SK-N-SH (cell line): ENCODE data around the gene RGS9. TPM values are rescaled to one million over a fixed set of nuclear protein-coding genes. Genes with fewer than 3 reads are reported as not detected.

ENCODE experiments used
- CTCF ChIA-PET: fragments of 300-600, 350-600 bp; formaldehyde crosslinking; extraction: SDS; loops from one replicate; lab custom pipeline; 2021; lab: Yijun Ruan, JAX
- POLR2A ChIA-PET: fragments of 350-600 bp; sonication (Branson Sonifier 250); formaldehyde crosslinking; extraction: SDS; loops from one replicate; lab custom pipeline; 2020; ENCODE audit warnings: antibody characterized with exemption, inconsistent platforms; lab: Yijun Ruan, JAX
- DNase-seq: peaks from one replicate; pipeline ENCODE4 v3.0.0; 2012
- H2AFZ ChIP-seq: fragments of 200-600 bp; sonication (generic); 2 replicates; pipeline ENCODE4 v1.8.1; 2016; ENCODE audit warnings: antibody characterized with exemption, mild to moderate bottlenecking, low read depth
- H3F3A ChIP-seq: fragments of 200-600 bp; sonication (generic); replicated peaks from 2 replicates; pipeline ENCODE3; 2016; ENCODE audit warnings: antibody characterized with exemption, mild to moderate bottlenecking; ENCODE audit not compliant: insufficient read depth
- H3K27ac ChIP-seq, 2 experiments: fragments of 200-500 bp in 1 of 2; fragments of 200-600 bp in 1 of 2; sonication (Bioruptor generic) in 1 of 2; sonication (generic), shearing (Covaris generic) in 1 of 2; 2 replicates each; pipeline versions ENCODE4 v1.5.1 to v1.6.1; 2014 to 2016; ENCODE audit warnings: low read depth in 2 of 2, inconsistent platforms in 1 of 2, low read length in 1 of 2, mild to moderate bottlenecking in 1 of 2, mixed read lengths in 1 of 2
- H3K27me3 ChIP-seq: fragments of 200-600 bp; sonication (generic), shearing (Covaris generic); 2 replicates; pipeline ENCODE4 v1.6.1; 2016; ENCODE audit warnings: mixed run types; ENCODE audit not compliant: insufficient read depth
- H3K36me3 ChIP-seq, 2 experiments: fragments of 200-500 bp in 1 of 2; fragments of 200-600 bp in 1 of 2; sonication (Bioruptor generic) in 1 of 2; sonication (generic) in 1 of 2; replicated peaks in 1 of 2; 2 replicates each; pipeline versions ENCODE3 to v1.5.1; 2014 to 2016; ENCODE audit warnings: low read length in 1 of 2, mild to moderate bottlenecking in 1 of 2; ENCODE audit not compliant: insufficient read depth in 2 of 2, control insufficient read depth in 1 of 2
- H3K4me1 ChIP-seq, 2 experiments: fragments of 200-500 bp in 1 of 2; fragments of 200-600 bp in 1 of 2; sonication (Bioruptor generic) in 1 of 2; sonication (generic), shearing (Covaris generic) in 1 of 2; 2 replicates each; pipeline versions ENCODE4 v1.5.1 to v1.6.1; 2014 to 2016; ENCODE audit warnings: low read depth in 1 of 2, low read length in 1 of 2, mixed run types in 1 of 2; ENCODE audit not compliant: insufficient read depth in 2 of 2, control insufficient read depth in 1 of 2
- H3K4me2 ChIP-seq: fragments of 200-600 bp; sonication (generic), shearing (Covaris generic); 2 replicates; pipeline ENCODE4 v1.6.1; 2017; ENCODE audit warnings: mixed run types
- H3K4me3 ChIP-seq, 2 experiments: fragments of 200-500 bp in 1 of 2; fragments of 200-600 bp in 1 of 2; sonication (Bioruptor generic) in 1 of 2; sonication (generic), shearing (Covaris generic) in 1 of 2; 2 replicates each; pipeline versions ENCODE4 v1.5.1 to v1.8.1; 2014 to 2016; ENCODE audit warnings: low read depth in 2 of 2, inconsistent platforms in 1 of 2, low read length in 1 of 2, mild to moderate bottlenecking in 1 of 2, mixed read lengths in 1 of 2, moderate library complexity in 1 of 2
- H3K79me2 ChIP-seq: fragments of 200-600 bp; sonication (generic); 2 replicates; pipeline ENCODE4 v1.8.1; 2017; ENCODE audit warnings: mild to moderate bottlenecking; ENCODE audit not compliant: insufficient read depth
- H3K9ac ChIP-seq: fragments of 200-600 bp; sonication (generic); 2 replicates; pipeline ENCODE4 v1.6.1; 2017; ENCODE audit warnings: mixed run types
- H3K9me2 ChIP-seq: fragments of 200-600 bp; sonication (generic); 2 replicates; pipeline ENCODE4 v1.6.1; 2017; ENCODE audit warnings: mixed run types
- H3K9me3 ChIP-seq: fragments of 200-600 bp; sonication (generic); 2 replicates; pipeline ENCODE4 v1.6.1; 2017; ENCODE audit warnings: mixed run types, mild to moderate bottlenecking, moderate library complexity
- H4K20me1 ChIP-seq: fragments of 200-600 bp; sonication (generic); 2 replicates; pipeline ENCODE4 v1.6.1; 2017; ENCODE audit warnings: mild to moderate bottlenecking, mixed run types; ENCODE audit not compliant: insufficient read depth
- FOXJ3 ChIP-seq: sonication (generic); formaldehyde crosslinking; IDR thresholded peaks from 2 replicates; pipeline ENCODE4 v1.5.1; 2020; ENCODE audit warnings: mild to moderate bottlenecking, missing genetic modification reagents
- FOXM1 ChIP-seq: IDR thresholded peaks from 2 replicates; pipeline ENCODE4 v1.4.0; 2012; ENCODE audit warnings: low read depth, mild to moderate bottlenecking
- GATA2 ChIP-seq: sonication (generic); formaldehyde crosslinking; IDR thresholded peaks from 2 replicates; pipeline ENCODE4 v1.5.0; 2020; ENCODE audit warnings: mild to moderate bottlenecking, missing genetic modification reagents
- MEF2A ChIP-seq: IDR thresholded peaks from 2 replicates; pipeline ENCODE4 v1.4.0; 2012; ENCODE audit warnings: low read depth, borderline replicate concordance
- NFIC ChIP-seq: IDR thresholded peaks from 2 replicates; pipeline ENCODE4 v1.4.0; 2012; ENCODE audit warnings: borderline replicate concordance
- RCOR1 ChIP-seq: fragments of 150-350 bp; IDR thresholded peaks from 2 replicates; pipeline ENCODE4 v1.6.1; 2017; ENCODE audit warnings: antibody characterized with exemption, low read length
- RFX5 ChIP-seq: IDR thresholded peaks from 2 replicates; pipeline ENCODE4 v1.6.1; 2012; ENCODE audit warnings: mild to moderate bottlenecking, improper control_type of control experiment, low read length
- SMC3 ChIP-seq: IDR thresholded peaks from 2 replicates; pipeline ENCODE4 v1.6.1; 2012; ENCODE audit warnings: low read depth, low read length, improper control_type of control experiment
- TAF1 ChIP-seq: IDR thresholded peaks from 2 replicates; pipeline ENCODE4 v1.6.1; 2012; ENCODE audit warnings: low read depth, mild to moderate bottlenecking, low read length, moderate library complexity, borderline replicate concordance
- WGBS: methylation state at CpG from one replicate; pipeline ENCODE4 v1.1.6; 2017; ENCODE audit warnings: low lambda C conversion rate; 5-methylcytosine and 5-hydroxymethylcytosine counted together
- polyA plus RNA-seq, 3 experiments: library from polyadenylated mRNA; depleted of rRNA; stranded (reverse); fragments of >200 nt; gene quantifications; 2 replicates each; pipeline ENCODE4 v1.2.3, GENCODE V29; 2012
- TF ChIP-seq, protein P1 (sequence below): fragments of 150-350 bp; IDR thresholded peaks from 2 replicates; pipeline ENCODE4 v1.6.1; 2017; ENCODE audit warnings: antibody characterized with exemption, low read length, low read depth, borderline replicate concordance
- TF ChIP-seq, protein P2 (sequence below): IDR thresholded peaks from 2 replicates; pipeline ENCODE4 v1.4.0; 2012; ENCODE audit warnings: low read depth, borderline replicate concordance
- TF ChIP-seq, protein P3 (sequence below): IDR thresholded peaks from 2 replicates; pipeline ENCODE4 v1.6.1; 2012; ENCODE audit warnings: mild to moderate bottlenecking, low read depth, low read length, moderate library complexity
- TF ChIP-seq, protein P4 (sequence below): IDR thresholded peaks from 2 replicates; pipeline ENCODE4; 2012
- TF ChIP-seq, protein P5 (sequence below): fragments of 200-600 bp; sonication (generic); IDR thresholded peaks from 2 replicates; pipeline ENCODE4 v1.6.1; 2017; ENCODE audit warnings: antibody characterized with exemption, mild to moderate bottlenecking, moderate library complexity
- TF ChIP-seq, protein P6 (sequence below): fragments of 150-350 bp; IDR thresholded peaks from 2 replicates; pipeline ENCODE4 v1.6.1; 2016; ENCODE audit warnings: mild to moderate bottlenecking, low read depth, low read length

RGS9 gene
- polyA plus RNA-seq, 1 of the 3 experiments (the other 2 are of a cell fraction): 1.4 TPM

DNA sequence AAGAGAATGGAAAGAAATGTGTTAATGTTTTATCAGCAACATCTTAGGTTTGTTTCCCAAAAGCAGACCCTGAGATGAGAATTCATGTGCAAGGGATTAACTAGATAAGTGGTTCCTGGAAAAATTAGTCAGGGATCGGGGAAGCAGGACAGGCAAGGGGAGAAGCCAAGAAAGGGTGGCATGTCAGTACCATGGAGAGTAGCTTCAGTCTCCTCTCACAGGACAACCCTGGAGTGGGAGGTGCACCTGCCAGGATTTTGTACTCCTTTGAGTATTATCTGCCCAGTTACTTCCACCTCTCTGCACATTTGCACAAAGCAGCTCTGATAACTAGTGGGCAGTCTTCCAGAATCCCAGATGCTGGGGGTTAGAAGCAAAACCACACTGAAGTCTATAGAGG is 117.0 kb downstream of the RGS9 start:
- Histone ChIP-seq H4K20me1 (no peaks in the 10 kb centered on the region), H3K9me2 (no peaks in the 10 kb centered on the region), H3K9ac (no peak overlapping the region), H3K79me2 (no peaks in the 10 kb centered on the region), H3F3A (no peaks in the 10 kb centered on the region), H3K9me3 (no peaks in the 10 kb centered on the region), H3K27ac (no peak overlapping the region), H3K4me2 (no peak overlapping the region), H3K4me1 (no peaks in the 10 kb centered on the region), H3K36me3 (no peaks in the 10 kb centered on the region), H2AFZ (no peak overlapping the region), H3K27me3 (peaks cover 5% of the 10 kb centered on the region; the same call in 1 of the 2 replicates), H3K4me3 (no peak overlapping the region)
- ChIA-PET POLR2A (no interaction called here), CTCF (interaction anchor here (0.7 to 4.8 kb wide), 6 partner anchors 9 to 40 kb away, joined by 3 to 23 read pairs (median 4); no protein-coding TSS in a partner anchor)
- DNase-seq: no peak
- TF ChIP-seq MEF2A (no peak), RFX5 (no peak), SMC3 (no peak), TAF1 (no peak), NFIC (no peak)
- TF ChIP-seq, protein P1, sequence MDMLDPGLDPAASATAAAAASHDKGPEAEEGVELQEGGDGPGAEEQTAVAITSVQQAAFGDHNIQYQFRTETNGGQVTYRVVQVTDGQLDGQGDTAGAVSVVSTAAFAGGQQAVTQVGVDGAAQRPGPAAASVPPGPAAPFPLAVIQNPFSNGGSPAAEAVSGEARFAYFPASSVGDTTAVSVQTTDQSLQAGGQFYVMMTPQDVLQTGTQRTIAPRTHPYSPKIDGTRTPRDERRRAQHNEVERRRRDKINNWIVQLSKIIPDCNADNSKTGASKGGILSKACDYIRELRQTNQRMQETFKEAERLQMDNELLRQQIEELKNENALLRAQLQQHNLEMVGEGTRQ: no peak
- TF ChIP-seq, protein P2, sequence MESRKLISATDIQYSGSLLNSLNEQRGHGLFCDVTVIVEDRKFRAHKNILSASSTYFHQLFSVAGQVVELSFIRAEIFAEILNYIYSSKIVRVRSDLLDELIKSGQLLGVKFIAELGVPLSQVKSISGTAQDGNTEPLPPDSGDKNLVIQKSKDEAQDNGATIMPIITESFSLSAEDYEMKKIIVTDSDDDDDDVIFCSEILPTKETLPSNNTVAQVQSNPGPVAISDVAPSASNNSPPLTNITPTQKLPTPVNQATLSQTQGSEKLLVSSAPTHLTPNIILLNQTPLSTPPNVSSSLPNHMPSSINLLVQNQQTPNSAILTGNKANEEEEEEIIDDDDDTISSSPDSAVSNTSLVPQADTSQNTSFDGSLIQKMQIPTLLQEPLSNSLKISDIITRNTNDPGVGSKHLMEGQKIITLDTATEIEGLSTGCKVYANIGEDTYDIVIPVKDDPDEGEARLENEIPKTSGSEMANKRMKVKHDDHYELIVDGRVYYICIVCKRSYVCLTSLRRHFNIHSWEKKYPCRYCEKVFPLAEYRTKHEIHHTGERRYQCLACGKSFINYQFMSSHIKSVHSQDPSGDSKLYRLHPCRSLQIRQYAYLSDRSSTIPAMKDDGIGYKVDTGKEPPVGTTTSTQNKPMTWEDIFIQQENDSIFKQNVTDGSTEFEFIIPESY: no peak
- TF ChIP-seq, protein P3, sequence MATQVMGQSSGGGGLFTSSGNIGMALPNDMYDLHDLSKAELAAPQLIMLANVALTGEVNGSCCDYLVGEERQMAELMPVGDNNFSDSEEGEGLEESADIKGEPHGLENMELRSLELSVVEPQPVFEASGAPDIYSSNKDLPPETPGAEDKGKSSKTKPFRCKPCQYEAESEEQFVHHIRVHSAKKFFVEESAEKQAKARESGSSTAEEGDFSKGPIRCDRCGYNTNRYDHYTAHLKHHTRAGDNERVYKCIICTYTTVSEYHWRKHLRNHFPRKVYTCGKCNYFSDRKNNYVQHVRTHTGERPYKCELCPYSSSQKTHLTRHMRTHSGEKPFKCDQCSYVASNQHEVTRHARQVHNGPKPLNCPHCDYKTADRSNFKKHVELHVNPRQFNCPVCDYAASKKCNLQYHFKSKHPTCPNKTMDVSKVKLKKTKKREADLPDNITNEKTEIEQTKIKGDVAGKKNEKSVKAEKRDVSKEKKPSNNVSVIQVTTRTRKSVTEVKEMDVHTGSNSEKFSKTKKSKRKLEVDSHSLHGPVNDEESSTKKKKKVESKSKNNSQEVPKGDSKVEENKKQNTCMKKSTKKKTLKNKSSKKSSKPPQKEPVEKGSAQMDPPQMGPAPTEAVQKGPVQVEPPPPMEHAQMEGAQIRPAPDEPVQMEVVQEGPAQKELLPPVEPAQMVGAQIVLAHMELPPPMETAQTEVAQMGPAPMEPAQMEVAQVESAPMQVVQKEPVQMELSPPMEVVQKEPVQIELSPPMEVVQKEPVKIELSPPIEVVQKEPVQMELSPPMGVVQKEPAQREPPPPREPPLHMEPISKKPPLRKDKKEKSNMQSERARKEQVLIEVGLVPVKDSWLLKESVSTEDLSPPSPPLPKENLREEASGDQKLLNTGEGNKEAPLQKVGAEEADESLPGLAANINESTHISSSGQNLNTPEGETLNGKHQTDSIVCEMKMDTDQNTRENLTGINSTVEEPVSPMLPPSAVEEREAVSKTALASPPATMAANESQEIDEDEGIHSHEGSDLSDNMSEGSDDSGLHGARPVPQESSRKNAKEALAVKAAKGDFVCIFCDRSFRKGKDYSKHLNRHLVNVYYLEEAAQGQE: peak; percentile 97
- 76% methylated on average over 1 of the region's 1 CpG for WGBS

DNA sequence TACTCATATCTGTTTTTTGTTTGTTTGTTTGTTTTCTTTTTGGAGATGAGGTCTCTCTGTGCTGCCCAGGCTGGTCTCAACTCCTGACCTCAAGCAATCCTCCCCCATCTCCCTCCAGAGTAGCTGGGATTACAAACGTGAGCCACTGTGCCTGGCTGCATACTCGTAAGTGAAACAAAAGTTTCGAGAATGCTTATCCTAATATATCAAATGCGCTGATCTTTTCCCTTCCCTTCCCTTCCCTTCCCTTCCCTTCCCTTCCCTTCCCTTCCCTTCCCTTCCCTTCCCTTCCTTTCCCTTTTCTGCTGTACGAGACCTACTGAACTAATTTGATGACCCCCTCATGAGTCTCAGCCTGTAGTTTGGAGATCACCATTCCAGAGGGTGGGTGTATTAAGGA is 122.1 kb downstream of the RGS9 start:
- Histone ChIP-seq H3K36me3 (no peaks in the 10 kb centered on the region), H3K4me3 (no peak overlapping the region), H3K79me2 (no peaks in the 10 kb centered on the region), H3K4me1 (peaks cover 0 to 16% of the 10 kb centered on the region in 2 experiments; a peak in 2 of 4 replicates), H4K20me1 (no peaks in the 10 kb centered on the region), H3K9ac (no peak overlapping the region), H2AFZ (no peak overlapping the region), H3K9me2 (no peaks in the 10 kb centered on the region), H3K9me3 (no peaks in the 10 kb centered on the region), H3F3A (peaks cover 10% of the 10 kb centered on the region), H3K4me2 (no peak overlapping the region), H3K27me3 (no peaks in the 10 kb centered on the region), H3K27ac (no peak overlapping the region)
- POLR2A ChIA-PET: no interaction called here
- 69% methylated on average over 5 of the region's 5 CpGs for WGBS
- DNase-seq: no peak
- CTCF ChIA-PET: interaction anchor here (1.1 to 2.2 kb wide), 3 partner anchors 9 to 906 kb away, joined by 3 to 6 read pairs (median 3); no protein-coding TSS in a partner anchor
- no peak for TF ChIP-seq RCOR1
- TF ChIP-seq, protein P4, sequence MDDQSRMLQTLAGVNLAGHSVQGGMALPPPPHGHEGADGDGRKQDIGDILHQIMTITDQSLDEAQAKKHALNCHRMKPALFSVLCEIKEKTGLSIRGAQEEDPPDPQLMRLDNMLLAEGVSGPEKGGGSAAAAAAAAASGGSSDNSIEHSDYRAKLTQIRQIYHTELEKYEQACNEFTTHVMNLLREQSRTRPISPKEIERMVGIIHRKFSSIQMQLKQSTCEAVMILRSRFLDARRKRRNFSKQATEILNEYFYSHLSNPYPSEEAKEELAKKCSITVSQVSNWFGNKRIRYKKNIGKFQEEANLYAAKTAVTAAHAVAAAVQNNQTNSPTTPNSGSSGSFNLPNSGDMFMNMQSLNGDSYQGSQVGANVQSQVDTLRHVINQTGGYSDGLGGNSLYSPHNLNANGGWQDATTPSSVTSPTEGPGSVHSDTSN: no peak
- no peak for TF ChIP-seq GATA2 (CRISPR knock-in tag)
- TF ChIP-seq, protein P5, sequence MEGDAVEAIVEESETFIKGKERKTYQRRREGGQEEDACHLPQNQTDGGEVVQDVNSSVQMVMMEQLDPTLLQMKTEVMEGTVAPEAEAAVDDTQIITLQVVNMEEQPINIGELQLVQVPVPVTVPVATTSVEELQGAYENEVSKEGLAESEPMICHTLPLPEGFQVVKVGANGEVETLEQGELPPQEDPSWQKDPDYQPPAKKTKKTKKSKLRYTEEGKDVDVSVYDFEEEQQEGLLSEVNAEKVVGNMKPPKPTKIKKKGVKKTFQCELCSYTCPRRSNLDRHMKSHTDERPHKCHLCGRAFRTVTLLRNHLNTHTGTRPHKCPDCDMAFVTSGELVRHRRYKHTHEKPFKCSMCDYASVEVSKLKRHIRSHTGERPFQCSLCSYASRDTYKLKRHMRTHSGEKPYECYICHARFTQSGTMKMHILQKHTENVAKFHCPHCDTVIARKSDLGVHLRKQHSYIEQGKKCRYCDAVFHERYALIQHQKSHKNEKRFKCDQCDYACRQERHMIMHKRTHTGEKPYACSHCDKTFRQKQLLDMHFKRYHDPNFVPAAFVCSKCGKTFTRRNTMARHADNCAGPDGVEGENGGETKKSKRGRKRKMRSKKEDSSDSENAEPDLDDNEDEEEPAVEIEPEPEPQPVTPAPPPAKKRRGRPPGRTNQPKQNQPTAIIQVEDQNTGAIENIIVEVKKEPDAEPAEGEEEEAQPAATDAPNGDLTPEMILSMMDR: no peak
- TF ChIP-seq FOXJ3 (CRISPR knock-in tag): no peak
- TF ChIP-seq RFX5: no peak
- TF ChIP-seq FOXM1: no peak
- TF ChIP-seq, protein P6, sequence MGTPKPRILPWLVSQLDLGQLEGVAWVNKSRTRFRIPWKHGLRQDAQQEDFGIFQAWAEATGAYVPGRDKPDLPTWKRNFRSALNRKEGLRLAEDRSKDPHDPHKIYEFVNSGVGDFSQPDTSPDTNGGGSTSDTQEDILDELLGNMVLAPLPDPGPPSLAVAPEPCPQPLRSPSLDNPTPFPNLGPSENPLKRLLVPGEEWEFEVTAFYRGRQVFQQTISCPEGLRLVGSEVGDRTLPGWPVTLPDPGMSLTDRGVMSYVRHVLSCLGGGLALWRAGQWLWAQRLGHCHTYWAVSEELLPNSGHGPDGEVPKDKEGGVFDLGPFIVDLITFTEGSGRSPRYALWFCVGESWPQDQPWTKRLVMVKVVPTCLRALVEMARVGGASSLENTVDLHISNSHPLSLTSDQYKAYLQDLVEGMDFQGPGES: no peak
